Hepatocyte (in vitro differentiated cells): ENCODE data around the gene VAV3. TPM values are rescaled to one million over a fixed set of nuclear protein-coding genes. Genes with fewer than 3 reads are reported as not detected.

ENCODE experiments used
- DNase-seq: peaks from one replicate; pipeline ENCODE4 v3.0.0-alpha.2; 2016; ENCODE audit warnings: low spot score
- H2AFZ ChIP-seq: fragments of 200-600 bp; sonication (generic); 2 replicates; pipeline ENCODE4 v1.6.0; 2016; ENCODE audit warnings: antibody characterized with exemption, mild to moderate bottlenecking
- H3K27ac ChIP-seq: fragments of 200-600 bp; sonication (generic); 2 replicates; pipeline ENCODE4 v1.5.1; 2016; ENCODE audit warnings: mild to moderate bottlenecking
- H3K27me3 ChIP-seq: fragments of 200-600 bp; sonication (generic); 2 replicates; pipeline ENCODE4 v1.6.1; 2016
- H3K36me3 ChIP-seq: fragments of 200-600 bp; sonication (generic); replicated peaks from 2 replicates; pipeline ENCODE4 v1.5.1; 2016; ENCODE audit warnings: low read depth; ENCODE audit not compliant: insufficient read depth
- H3K4me1 ChIP-seq: fragments of 200-600 bp; sonication (generic); 2 replicates; pipeline ENCODE4 v1.5.1; 2016; ENCODE audit warnings: mild to moderate bottlenecking, moderate library complexity; ENCODE audit not compliant: insufficient read depth
- H3K4me2 ChIP-seq: fragments of 200-600 bp; sonication (generic); 2 replicates; pipeline ENCODE4 v1.6.0; 2016
- H3K4me3 ChIP-seq: fragments of 200-600 bp; sonication (generic); 2 replicates; pipeline ENCODE4 v1.5.1; 2016; ENCODE audit warnings: mild to moderate bottlenecking
- H3K79me2 ChIP-seq: fragments of 200-600 bp; sonication (generic); 2 replicates; pipeline ENCODE4 v1.6.0; 2017; ENCODE audit warnings: mild to moderate bottlenecking
- H3K9me2 ChIP-seq: fragments of 200-600 bp; sonication (generic); replicated peaks from 2 replicates; pipeline ENCODE4 v1.6.0; 2017; ENCODE audit warnings: mild to moderate bottlenecking; ENCODE audit not compliant: insufficient read depth
- H3K9me3 ChIP-seq: fragments of 200-600 bp; sonication (generic); 2 replicates; pipeline ENCODE4 v1.5.1; 2016; ENCODE audit warnings: low read depth, mild to moderate bottlenecking
- H4K20me1 ChIP-seq: fragments of 200-600 bp; sonication (generic); 2 replicates; pipeline ENCODE4 v1.6.0; 2016; ENCODE audit warnings: mild to moderate bottlenecking; ENCODE audit not compliant: insufficient read depth, poor library complexity, severe bottlenecking
- EZH2 ChIP-seq: fragments of 200-600 bp; sonication (generic); IDR thresholded peaks from 2 replicates; pipeline ENCODE4 v1.6.1; 2016; ENCODE audit warnings: antibody characterized with exemption, mild to moderate bottlenecking, borderline replicate concordance
- EZH2phosphoT487 ChIP-seq: fragments of 200-600 bp; sonication (generic); IDR thresholded peaks from one replicate; pipeline ENCODE4 v1.6.1; 2018; ENCODE audit warnings: antibody characterized with exemption, mild to moderate bottlenecking, low read depth, moderate library complexity; ENCODE audit not compliant: unreplicated experiment, severe bottlenecking
- WGBS: methylation state at CpG from one replicate; pipeline ENCODE4 v1.1.6; 2016; ENCODE audit warnings: low lambda C conversion rate; ENCODE audit errors: missing lambda C conversion rate; 5-methylcytosine and 5-hydroxymethylcytosine counted together
- polyA plus RNA-seq: library from polyadenylated mRNA; unstranded; fragments of >200 nt; fragmentation: Nextera tagmentation; extraction: Ambion mirVana; gene quantifications from 2 replicates; pipeline ENCODE4 v1.2.1, GENCODE V29; 2016
- total RNA-seq: library from RNA; depleted of rRNA; stranded (reverse); fragments of >200 nt; gene quantifications from 2 replicates; pipeline ENCODE4 v1.2.3, GENCODE V29; 2014
- TF ChIP-seq, protein P1 (sequence below): fragments of 200-600 bp; sonication (generic); IDR thresholded peaks from 2 replicates; pipeline ENCODE4 v1.5.1; 2016; ENCODE audit warnings: antibody characterized with exemption, mild to moderate bottlenecking; ENCODE audit not compliant: poor library complexity

Gene VAV3
- total and polyA plus RNA-seq, 2 experiments from 2014 or later = 12.3 to 40.5 TPM

- Histone ChIP-seq H3K4me3 (no peak overlapping the region), H2AFZ (no peak overlapping the region)
- WGBS = 64% methylated on average over 1 of the region's 1 CpG
These were observed 52.3 kb downstream of the VAV3 start for GRCh38 chr1:107912656-107913055.

GRCh38 chr1:107900090-107900945 is 64.7 kb downstream of the VAV3 start:
- H3K27ac ChIP-seq = no peak overlapping the region
- WGBS = 61% methylated on average over 6 of the region's 6 CpGs

More at GRCh38 chr1:107912656-107913055, 52.3 kb downstream of the VAV3 start:
- Histone ChIP-seq H3K9me2 (no peaks in the 10 kb centered on the region), H3K9me3 (no peaks in the 10 kb centered on the region), H3K4me2 (no peak overlapping the region), H3K27ac (no peak overlapping the region), H3K4me1 (no peaks in the 10 kb centered on the region), H3K36me3 (no peaks in the 10 kb centered on the region), H3K27me3 (no peaks in the 10 kb centered on the region), H3K79me2 (no peaks in the 10 kb centered on the region), H4K20me1 (no peaks in the 10 kb centered on the region)
- no peak for DNase-seq
- TF ChIP-seq EZH2 (no peak), EZH2phosphoT487 (no peak)
- TF ChIP-seq, protein P1, sequence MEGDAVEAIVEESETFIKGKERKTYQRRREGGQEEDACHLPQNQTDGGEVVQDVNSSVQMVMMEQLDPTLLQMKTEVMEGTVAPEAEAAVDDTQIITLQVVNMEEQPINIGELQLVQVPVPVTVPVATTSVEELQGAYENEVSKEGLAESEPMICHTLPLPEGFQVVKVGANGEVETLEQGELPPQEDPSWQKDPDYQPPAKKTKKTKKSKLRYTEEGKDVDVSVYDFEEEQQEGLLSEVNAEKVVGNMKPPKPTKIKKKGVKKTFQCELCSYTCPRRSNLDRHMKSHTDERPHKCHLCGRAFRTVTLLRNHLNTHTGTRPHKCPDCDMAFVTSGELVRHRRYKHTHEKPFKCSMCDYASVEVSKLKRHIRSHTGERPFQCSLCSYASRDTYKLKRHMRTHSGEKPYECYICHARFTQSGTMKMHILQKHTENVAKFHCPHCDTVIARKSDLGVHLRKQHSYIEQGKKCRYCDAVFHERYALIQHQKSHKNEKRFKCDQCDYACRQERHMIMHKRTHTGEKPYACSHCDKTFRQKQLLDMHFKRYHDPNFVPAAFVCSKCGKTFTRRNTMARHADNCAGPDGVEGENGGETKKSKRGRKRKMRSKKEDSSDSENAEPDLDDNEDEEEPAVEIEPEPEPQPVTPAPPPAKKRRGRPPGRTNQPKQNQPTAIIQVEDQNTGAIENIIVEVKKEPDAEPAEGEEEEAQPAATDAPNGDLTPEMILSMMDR = no peak

DNA sequence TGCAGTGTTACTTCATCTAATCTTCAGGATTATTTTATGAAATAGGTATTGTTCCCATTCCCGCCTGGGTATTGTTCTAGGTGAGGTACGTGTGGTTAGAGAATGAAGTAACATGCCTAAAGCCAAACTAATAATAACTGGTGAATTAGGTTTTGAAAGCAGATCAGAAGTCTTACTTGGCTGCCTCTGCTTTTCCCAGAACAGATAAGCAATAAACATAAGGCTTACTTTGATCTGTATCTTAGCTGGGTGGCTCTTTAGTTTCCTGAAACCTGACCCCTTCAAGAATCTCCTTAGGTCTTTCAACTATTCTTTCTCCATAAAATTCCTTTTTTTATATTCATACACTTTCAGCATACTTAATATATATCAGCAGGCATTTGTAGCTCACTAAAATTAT is 65.3 kb downstream of the VAV3 start:
- H3K9me2 ChIP-seq = no peaks in the 10 kb centered on the region
- no peak overlapping the region for H3K4me2 ChIP-seq
- H3K4me3 ChIP-seq = no peak overlapping the region
- no peak overlapping the region for H3K27ac ChIP-seq
- H3K36me3 ChIP-seq = no peaks in the 10 kb centered on the region
- WGBS = 51% methylated on average over 2 of the region's 2 CpGs
- H3K4me1 ChIP-seq = no peaks in the 10 kb centered on the region
- no peaks in the 10 kb centered on the region for H3K79me2 ChIP-seq
- no peak for TF ChIP-seq EZH2
- TF ChIP-seq, protein P1 = no peak
- TF ChIP-seq EZH2phosphoT487 = no peak
- no peaks in the 10 kb centered on the region for H3K9me3 ChIP-seq
- DNase-seq = no peak
- no peaks in the 10 kb centered on the region for H3K27me3 ChIP-seq
- H4K20me1 ChIP-seq = no peaks in the 10 kb centered on the region
- H2AFZ ChIP-seq = no peak overlapping the region

More at GRCh38 chr1:107900090-107900945, 64.7 kb downstream of the VAV3 start:
- Histone ChIP-seq H3K4me2 (no peak overlapping the region), H3K36me3 (no peaks in the 10 kb centered on the region), H4K20me1 (no peaks in the 10 kb centered on the region), H3K4me1 (no peaks in the 10 kb centered on the region), H3K27me3 (no peaks in the 10 kb centered on the region), H2AFZ (no peak overlapping the region), H3K9me3 (no peaks in the 10 kb centered on the region), H3K4me3 (no peak overlapping the region), H3K9me2 (no peaks in the 10 kb centered on the region), H3K79me2 (no peaks in the 10 kb centered on the region)
- TF ChIP-seq EZH2 = no peak
- no peak for TF ChIP-seq EZH2phosphoT487
- TF ChIP-seq, protein P1 = no peak
- DNase-seq = no peak
